ENCODE results near the gene RAB4A. TPM values are rescaled to one million over a fixed set of nuclear protein-coding genes. Genes with fewer than 3 reads are reported as not detected.

The RAB4A gene
- polyA plus RNA-seq, 1 donor from 2014 or later, result 49.8 TPM

DNA sequence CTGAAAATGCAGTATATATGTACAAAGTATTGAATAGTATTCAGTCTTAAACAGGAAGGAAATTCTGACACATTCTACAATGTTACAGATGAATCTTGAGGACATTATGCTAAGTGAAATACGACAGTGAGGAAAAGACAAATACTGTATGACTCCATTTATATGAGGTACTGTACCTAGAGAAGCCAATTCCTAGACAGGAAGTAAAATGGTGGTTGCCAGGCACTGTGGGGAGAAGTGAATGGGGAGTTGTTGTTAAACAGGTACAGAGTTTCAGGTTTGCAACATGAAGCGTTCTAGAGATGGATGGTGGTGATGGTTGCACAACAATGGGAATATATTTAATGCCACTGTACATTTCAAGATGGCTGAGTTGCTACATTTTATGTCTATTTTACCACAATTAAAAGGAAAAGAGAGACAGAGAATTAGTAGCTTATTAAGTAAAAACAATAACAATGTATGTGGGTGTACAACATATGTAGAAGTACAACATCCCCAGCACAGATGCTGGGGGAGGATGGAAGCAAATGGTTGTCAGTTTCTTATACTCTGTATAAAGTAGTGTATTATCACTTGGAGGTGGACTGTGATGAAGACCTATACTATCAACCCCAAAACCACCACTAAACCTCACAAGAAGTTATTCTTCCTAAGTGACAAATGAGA is 3.9 kb upstream of the RAB4A start:
- no peaks in the 10 kb centered on the region for H3K9me3 ChIP-seq (ENCODE audit: low read length)
- H3K4me3 ChIP-seq (ENCODE audit: low read length), result no peak overlapping the region
- TF ChIP-seq, protein P1, sequence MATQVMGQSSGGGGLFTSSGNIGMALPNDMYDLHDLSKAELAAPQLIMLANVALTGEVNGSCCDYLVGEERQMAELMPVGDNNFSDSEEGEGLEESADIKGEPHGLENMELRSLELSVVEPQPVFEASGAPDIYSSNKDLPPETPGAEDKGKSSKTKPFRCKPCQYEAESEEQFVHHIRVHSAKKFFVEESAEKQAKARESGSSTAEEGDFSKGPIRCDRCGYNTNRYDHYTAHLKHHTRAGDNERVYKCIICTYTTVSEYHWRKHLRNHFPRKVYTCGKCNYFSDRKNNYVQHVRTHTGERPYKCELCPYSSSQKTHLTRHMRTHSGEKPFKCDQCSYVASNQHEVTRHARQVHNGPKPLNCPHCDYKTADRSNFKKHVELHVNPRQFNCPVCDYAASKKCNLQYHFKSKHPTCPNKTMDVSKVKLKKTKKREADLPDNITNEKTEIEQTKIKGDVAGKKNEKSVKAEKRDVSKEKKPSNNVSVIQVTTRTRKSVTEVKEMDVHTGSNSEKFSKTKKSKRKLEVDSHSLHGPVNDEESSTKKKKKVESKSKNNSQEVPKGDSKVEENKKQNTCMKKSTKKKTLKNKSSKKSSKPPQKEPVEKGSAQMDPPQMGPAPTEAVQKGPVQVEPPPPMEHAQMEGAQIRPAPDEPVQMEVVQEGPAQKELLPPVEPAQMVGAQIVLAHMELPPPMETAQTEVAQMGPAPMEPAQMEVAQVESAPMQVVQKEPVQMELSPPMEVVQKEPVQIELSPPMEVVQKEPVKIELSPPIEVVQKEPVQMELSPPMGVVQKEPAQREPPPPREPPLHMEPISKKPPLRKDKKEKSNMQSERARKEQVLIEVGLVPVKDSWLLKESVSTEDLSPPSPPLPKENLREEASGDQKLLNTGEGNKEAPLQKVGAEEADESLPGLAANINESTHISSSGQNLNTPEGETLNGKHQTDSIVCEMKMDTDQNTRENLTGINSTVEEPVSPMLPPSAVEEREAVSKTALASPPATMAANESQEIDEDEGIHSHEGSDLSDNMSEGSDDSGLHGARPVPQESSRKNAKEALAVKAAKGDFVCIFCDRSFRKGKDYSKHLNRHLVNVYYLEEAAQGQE (IDR thresholded peaks at IDR 0.05; ENCODE audit: borderline replicate concordance), result no peak
- no peak for TF ChIP-seq EP300 (conservative IDR thresholded peaks at IDR 0.05; ENCODE audit: poor library complexity, severe bottlenecking)
- TF ChIP-seq POLR2AphosphoS5 (IDR thresholded peaks at IDR 0.05), result no peak
- TF ChIP-seq MXI1 (conservative IDR thresholded peaks at IDR 0.05; ENCODE audit: poor library complexity, severe bottlenecking), result no peak
- TF ChIP-seq, protein P2, sequence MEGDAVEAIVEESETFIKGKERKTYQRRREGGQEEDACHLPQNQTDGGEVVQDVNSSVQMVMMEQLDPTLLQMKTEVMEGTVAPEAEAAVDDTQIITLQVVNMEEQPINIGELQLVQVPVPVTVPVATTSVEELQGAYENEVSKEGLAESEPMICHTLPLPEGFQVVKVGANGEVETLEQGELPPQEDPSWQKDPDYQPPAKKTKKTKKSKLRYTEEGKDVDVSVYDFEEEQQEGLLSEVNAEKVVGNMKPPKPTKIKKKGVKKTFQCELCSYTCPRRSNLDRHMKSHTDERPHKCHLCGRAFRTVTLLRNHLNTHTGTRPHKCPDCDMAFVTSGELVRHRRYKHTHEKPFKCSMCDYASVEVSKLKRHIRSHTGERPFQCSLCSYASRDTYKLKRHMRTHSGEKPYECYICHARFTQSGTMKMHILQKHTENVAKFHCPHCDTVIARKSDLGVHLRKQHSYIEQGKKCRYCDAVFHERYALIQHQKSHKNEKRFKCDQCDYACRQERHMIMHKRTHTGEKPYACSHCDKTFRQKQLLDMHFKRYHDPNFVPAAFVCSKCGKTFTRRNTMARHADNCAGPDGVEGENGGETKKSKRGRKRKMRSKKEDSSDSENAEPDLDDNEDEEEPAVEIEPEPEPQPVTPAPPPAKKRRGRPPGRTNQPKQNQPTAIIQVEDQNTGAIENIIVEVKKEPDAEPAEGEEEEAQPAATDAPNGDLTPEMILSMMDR (IDR thresholded peaks at IDR 0.05; ENCODE audit: poor library complexity, severe bottlenecking), result no peak
- no peak for TF ChIP-seq RAD21 (conservative IDR thresholded peaks at IDR 0.05)
- TF ChIP-seq TAF1 (IDR thresholded peaks at IDR 0.05; ENCODE audit: low read depth), result no peak
- TF ChIP-seq SMC3 (conservative IDR thresholded peaks at IDR 0.05; ENCODE audit: poor library complexity), result no peak
- TF ChIP-seq EZH2 (IDR thresholded peaks at IDR 0.05; ENCODE audit: borderline replicate concordance, insufficient read depth, low read length, poor library complexity, severe bottlenecking), result no peak
- no peaks in the 10 kb centered on the region for H4K20me1 ChIP-seq (ENCODE audit: insufficient read depth)
- no peaks in the 10 kb centered on the region for H3K36me3 ChIP-seq (ENCODE audit: insufficient read depth, low read length)
- H3K27ac ChIP-seq (ENCODE audit: low read length), result no peak overlapping the region
- H3K79me2 ChIP-seq (replicated peaks; ENCODE audit: insufficient read depth, low read length), result no peaks in the 10 kb centered on the region
- no peak overlapping the region for H2AFZ ChIP-seq (ENCODE audit: low read depth, low read length)
- no peaks in the 10 kb centered on the region for H3F3A ChIP-seq (ENCODE audit: insufficient read depth, low read length, poor library complexity, severe bottlenecking)
- no peaks in the 10 kb centered on the region for H3K27me3 ChIP-seq (ENCODE audit: insufficient read depth, low read depth, low read length)
- H3K9ac ChIP-seq (ENCODE audit: low read length), result no peak overlapping the region
- H3K9me2 ChIP-seq (ENCODE audit: insufficient read depth, low read length), result no peaks in the 10 kb centered on the region
- no peak overlapping the region for H3K4me2 ChIP-seq (ENCODE audit: low read length)

DNA sequence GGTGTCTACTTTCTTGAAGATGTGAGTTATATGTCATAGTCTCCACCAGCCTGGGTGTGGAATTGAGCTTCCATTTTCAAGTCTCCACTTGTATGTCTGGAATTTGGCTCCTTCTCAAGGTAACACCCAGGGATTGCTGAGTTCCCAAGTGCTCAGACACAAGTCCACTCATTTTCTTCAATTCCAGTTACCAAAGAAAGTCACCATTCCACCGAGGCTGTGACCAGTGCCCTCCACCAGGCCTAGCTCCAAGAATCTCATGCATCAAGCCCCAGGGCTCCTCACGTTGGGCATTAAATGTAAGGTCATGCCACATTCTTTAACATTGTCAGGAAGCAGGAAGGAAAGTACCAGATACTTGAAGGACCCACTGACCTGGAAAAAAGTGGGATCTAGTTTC is 2.4 kb upstream of the RAB4A start:
- Histone ChIP-seq H3K4me3 (ENCODE audit: low read length) (no peak overlapping the region), H2AFZ (ENCODE audit: low read depth, low read length) (no peak overlapping the region), H3K4me2 (ENCODE audit: low read length) (no peak overlapping the region), H4K20me1 (ENCODE audit: insufficient read depth) (no peaks in the 10 kb centered on the region), H3F3A (ENCODE audit: insufficient read depth, low read length, poor library complexity, severe bottlenecking) (no peaks in the 10 kb centered on the region), H3K27ac (ENCODE audit: low read length) (no peak overlapping the region), H3K36me3 (ENCODE audit: insufficient read depth, low read length) (no peaks in the 10 kb centered on the region), H3K9me3 (ENCODE audit: low read length) (no peaks in the 10 kb centered on the region), H3K79me2 (replicated peaks; ENCODE audit: insufficient read depth, low read length) (peaks cover 5% of the 10 kb centered on the region), H3K9ac (ENCODE audit: low read length) (no peak overlapping the region), H3K27me3 (ENCODE audit: insufficient read depth, low read depth, low read length) (no peaks in the 10 kb centered on the region), H3K9me2 (ENCODE audit: insufficient read depth, low read length) (no peaks in the 10 kb centered on the region)
- TF ChIP-seq EZH2 (IDR thresholded peaks at IDR 0.05; ENCODE audit: borderline replicate concordance, insufficient read depth, low read length, poor library complexity, severe bottlenecking), result no peak
- no peak for TF ChIP-seq EP300 (conservative IDR thresholded peaks at IDR 0.05; ENCODE audit: poor library complexity, severe bottlenecking)
- TF ChIP-seq, protein P1 (IDR thresholded peaks at IDR 0.05; ENCODE audit: borderline replicate concordance), result no peak
- TF ChIP-seq RAD21 (conservative IDR thresholded peaks at IDR 0.05), result no peak
- no peak for TF ChIP-seq POLR2AphosphoS5 (IDR thresholded peaks at IDR 0.05)
- TF ChIP-seq SMC3 (conservative IDR thresholded peaks at IDR 0.05; ENCODE audit: poor library complexity), result no peak
- TF ChIP-seq, protein P2 (IDR thresholded peaks at IDR 0.05; ENCODE audit: poor library complexity, severe bottlenecking), result no peak
- no peak for TF ChIP-seq MXI1 (conservative IDR thresholded peaks at IDR 0.05; ENCODE audit: poor library complexity, severe bottlenecking)
- no peak for TF ChIP-seq TAF1 (IDR thresholded peaks at IDR 0.05; ENCODE audit: low read depth)

Data from neural cell (in vitro differentiated cells).